Activated CD8-positive, alpha-beta T cell treated with anti-CD3 and anti-CD28 coated beads, Interleukin-2, amount 10 ng/mL, durations not matched to agents 7 days and 5 days (primary cell): ENCODE measurements around the gene TRAPPC10. TPM values are rescaled to one million over a fixed set of nuclear protein-coding genes. Genes with fewer than 3 reads are reported as not detected.
"Not testable (repeated sequence)": the region's sequence is repeated elsewhere in the genome, so short reads cannot be mapped to it uniquely, and the experiment has no call there.

Source experiments
- ATAC-seq: fragments of 150-1000 bp; cut with Tn5 transposase; one replicate; pipeline ENCODE4 v1.10.0; 2021; ENCODE audit warnings: moderate library complexity
- CTCF ChIA-PET: fragments of 350-600 bp; sonication (Branson Sonifier 250); formaldehyde crosslinking; loops from one replicate; lab custom pipeline; 2021; ENCODE audit warnings: antibody characterized with exemption; lab: Charles Lee
- POLR2A ChIA-PET: fragments of 350-600 bp; sonication (Branson Sonifier 250); formaldehyde crosslinking; loops from one replicate; lab custom pipeline; 2021; ENCODE audit warnings: antibody characterized with exemption; lab: Charles Lee
- DNase-seq: peaks from one replicate; pipeline ENCODE4 v3.0.0-alpha.2; 2020
- H3K27ac Mint-ChIP-seq: one replicate; pipeline ENCODE4 v1.8.0; 2021; ENCODE audit warnings: mild to moderate bottlenecking, mixed read lengths
- H3K27me3 Mint-ChIP-seq: one replicate; pipeline ENCODE4 v1.8.0; 2021; ENCODE audit warnings: low read depth, mixed read lengths
- H3K36me3 Mint-ChIP-seq: one replicate; pipeline ENCODE4 v1.8.0; 2021; ENCODE audit warnings: low read depth, mixed read lengths
- H3K4me1 Mint-ChIP-seq: one replicate; pipeline ENCODE4 v1.8.0; 2021; ENCODE audit warnings: low read depth, mixed read lengths
- H3K4me3 Mint-ChIP-seq: one replicate; pipeline ENCODE4 v1.8.0; 2021; ENCODE audit warnings: mild to moderate bottlenecking, mixed read lengths
- H3K9me3 Mint-ChIP-seq: one replicate; pipeline ENCODE4 v1.8.0; 2022; ENCODE audit warnings: mixed read lengths; ENCODE audit not compliant: insufficient read depth
- total RNA-seq, 2 experiments: library from RNA; stranded (reverse); gene quantifications; one replicate each; pipeline ENCODE4 v1.2.3, GENCODE V29; 2021

The TRAPPC10 gene
- total RNA-seq, 2 experiments from 2014 or later, result 72.2 to 82.7 TPM

DNA sequence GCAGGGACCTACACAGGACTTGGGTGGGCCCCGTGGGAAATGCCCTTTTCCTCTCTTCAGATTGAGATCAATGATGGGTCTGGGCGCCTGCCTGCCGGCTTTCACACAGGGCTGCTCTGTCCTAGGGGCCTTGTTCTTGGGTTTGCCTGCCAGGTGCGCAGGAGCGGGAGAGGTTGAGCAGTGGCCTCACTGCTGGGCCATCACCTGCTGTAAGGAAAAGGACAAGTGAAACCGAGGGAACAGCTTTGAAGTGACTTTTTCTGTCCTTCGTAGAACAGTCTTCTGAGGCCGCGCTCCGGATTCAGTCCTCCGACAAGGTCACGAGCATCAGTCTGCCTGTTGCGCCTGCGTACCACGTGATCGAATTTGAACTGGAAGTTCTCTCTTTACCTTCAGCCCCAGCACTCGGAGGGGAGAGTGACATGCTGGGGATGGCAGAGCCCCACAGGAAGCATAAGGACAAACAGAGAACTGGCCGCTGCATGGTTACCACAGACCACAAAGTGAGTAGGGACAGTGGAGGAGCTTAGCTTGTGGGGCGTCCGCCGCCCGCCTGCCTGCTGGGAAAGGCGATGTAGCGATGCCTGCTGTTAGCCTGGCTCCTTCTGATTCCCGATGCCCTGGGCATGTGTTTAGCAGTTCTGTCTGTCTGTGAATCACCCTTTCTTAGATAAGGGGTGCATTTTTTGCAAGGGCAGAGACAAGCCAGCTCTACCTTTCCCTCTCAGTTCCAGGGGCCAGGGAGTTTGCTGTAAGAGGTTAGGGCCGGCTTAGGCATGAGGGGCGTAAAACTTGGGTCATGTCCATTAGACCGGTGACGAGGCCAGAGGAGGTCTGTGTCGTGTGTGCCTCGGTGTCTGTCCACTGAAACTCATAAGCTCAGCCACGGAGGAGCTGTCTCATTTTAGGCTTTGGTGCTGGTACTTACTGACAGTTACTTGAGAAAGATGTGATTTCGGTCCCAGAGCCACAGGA is 75.6 kb downstream of the TRAPPC10 start:
- DNase-seq, result peak; percentile 40
- Mint-ChIP-seq H3K36me3 (peaks cover 86% of the 10 kb centered on the region), H3K4me3 (peak overlapping the region; percentile 65), H3K9me3 (no peaks in the 10 kb centered on the region), H3K4me1 (peaks cover 81% of the 10 kb centered on the region), H3K27me3 (no peaks in the 10 kb centered on the region), H3K27ac (peak overlapping the region; percentile 95)
- no peak for ATAC-seq
- CTCF ChIA-PET, result interaction anchor here (1.1 kb wide), 1 partner anchor 69 kb away, joined by 3 read pairs; no protein-coding TSS in a partner anchor
- POLR2A ChIA-PET, result interaction anchor here (0.5 to 0.8 kb wide), 3 partner anchors 30 to 713 kb away, joined by 3 read pairs; no protein-coding TSS in a partner anchor

DNA sequence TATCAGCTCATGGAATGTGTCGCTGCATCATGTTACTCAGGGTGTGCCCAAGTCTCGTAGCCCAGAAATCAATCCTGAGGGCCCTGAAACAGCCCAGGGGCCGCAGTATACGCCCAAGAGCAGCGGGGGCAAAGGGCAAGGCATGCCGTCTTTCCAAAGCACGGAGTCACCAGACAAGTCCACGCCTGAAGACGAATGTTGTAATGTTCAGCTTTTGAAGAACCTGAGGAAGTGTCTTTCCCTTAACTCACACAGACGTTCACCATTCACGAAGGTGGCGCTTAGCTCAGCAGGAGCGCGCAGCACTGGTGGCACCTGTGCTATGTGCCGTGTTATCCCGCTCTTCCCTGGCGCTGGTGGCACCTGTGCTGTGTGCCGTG is 76.3 kb downstream of the TRAPPC10 start:
- ATAC-seq (no peak), DNase-seq (peak; percentile 12)
- Mint-ChIP-seq H3K4me3 (peak overlapping the region; percentile 65), H3K27ac (peak overlapping the region; percentile 95), H3K36me3 (peaks cover 80% of the 10 kb centered on the region), H3K27me3 (no peaks in the 10 kb centered on the region), H3K9me3 (no peaks in the 10 kb centered on the region), H3K4me1 (peaks cover 77% of the 10 kb centered on the region)
- ChIA-PET POLR2A (interaction anchor here (0.8 to 1.6 kb wide), 2 partner anchors 8 to 74 kb away, joined by 3 to 13 read pairs; no protein-coding TSS in a partner anchor), CTCF (interaction anchor here (1.6 kb wide), 1 partner anchor 76 kb away, joined by 6 read pairs; the partner anchor contains the start of gene TRAPPC10)

DNA sequence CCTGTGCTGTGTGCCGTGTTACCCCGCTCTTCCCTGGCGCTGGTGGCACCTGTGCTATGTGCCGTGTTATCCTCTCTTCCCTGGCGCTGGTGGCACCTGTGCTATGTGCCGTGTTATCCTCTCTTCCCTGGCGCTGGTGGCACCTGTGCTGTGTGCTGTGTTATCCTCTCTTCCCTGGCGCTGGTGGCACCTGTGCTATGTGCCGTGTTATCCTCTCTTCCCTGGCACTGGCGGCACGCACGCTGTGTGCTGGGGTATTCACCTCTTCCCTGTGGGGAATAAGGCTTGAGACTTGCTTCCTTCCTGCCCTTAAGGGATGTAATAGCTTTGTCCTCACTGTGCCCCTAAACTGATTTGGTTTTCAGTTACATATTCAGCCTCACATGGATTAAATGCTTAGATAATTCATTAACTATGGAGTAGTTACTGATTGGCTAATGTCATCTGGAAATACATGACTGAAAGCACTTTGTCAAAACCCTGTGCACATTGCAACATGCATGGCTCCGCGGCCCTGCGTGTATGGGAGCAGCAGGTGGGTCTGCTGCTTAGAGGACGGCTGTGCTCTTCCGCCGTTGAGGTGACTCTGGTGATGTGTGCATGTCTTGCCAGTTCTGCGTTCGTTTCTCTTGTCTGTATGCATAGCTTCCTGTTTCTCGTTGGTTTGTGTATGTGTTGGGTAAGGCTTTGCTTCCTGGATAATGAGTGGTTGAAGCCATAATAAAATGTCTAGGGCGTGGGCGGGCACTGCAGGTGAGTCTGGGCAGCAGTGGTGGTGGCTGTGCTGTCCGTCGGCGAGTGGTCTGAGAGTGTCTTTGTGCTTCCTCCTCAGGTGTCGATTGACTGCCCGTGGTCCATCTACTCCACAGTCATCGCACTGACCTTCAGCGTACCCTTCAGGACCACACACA is 77.1 kb downstream of the TRAPPC10 start:
- Mint-ChIP-seq H3K27me3 (no peaks in the 10 kb centered on the region), H3K36me3 (peaks cover 79% of the 10 kb centered on the region), H3K4me1 (peaks cover 68% of the 10 kb centered on the region), H3K27ac (peak overlapping the region; percentile 95), H3K4me3 (peak overlapping the region; percentile 62), H3K9me3 (no peaks in the 10 kb centered on the region)
- peak; percentile 76 for DNase-seq
- ChIA-PET POLR2A (interaction anchor here (1.0 to 1.6 kb wide), 2 partner anchors 9 to 12 kb away, joined by 5 to 13 read pairs; no protein-coding TSS in a partner anchor), CTCF (interaction anchor here (1.1 to 1.6 kb wide), 3 partner anchors 11 to 76 kb away, joined by 3 to 6 read pairs (median 3); partner anchors contain the start of gene TRAPPC10)
- peak; percentile 85 for ATAC-seq

DNA sequence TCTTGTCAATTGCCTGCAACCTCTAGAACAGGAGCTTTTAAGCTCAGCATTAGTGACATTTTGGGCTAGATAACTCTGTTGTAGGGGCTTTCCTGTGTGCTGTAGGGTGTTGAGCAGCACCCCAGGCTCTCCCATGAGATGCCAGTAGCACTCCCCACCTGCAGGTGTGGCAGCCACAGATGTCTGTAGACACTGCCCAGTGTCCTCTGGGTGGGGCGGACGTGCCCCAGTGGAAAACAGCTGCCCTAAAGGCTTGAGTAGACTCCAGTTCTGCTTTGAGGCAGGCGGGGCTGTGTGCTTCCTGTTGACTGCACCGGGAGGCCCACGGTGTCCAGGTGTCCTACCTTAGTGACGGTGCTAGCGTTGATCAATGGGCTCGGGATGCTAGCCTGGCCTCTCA is 78.2 kb downstream of the TRAPPC10 start:
- peak; percentile 30 for ATAC-seq
- Mint-ChIP-seq H3K27ac (peak overlapping the region; percentile 95), H3K9me3 (no peaks in the 10 kb centered on the region), H3K4me3 (peak overlapping the region; percentile 62), H3K36me3 (peaks cover 73% of the 10 kb centered on the region), H3K27me3 (no peaks in the 10 kb centered on the region), H3K4me1 (peaks cover 57% of the 10 kb centered on the region)
- peak; percentile 24 for DNase-seq
- POLR2A ChIA-PET, result interaction anchor here (0.8 kb wide), 1 partner anchor 71 kb away, joined by 3 read pairs; no protein-coding TSS in a partner anchor
- CTCF ChIA-PET, result interaction anchor here (0.5 to 1.3 kb wide), 3 partner anchors 12 to 26 kb away, joined by 3 read pairs; no protein-coding TSS in a partner anchor

DNA sequence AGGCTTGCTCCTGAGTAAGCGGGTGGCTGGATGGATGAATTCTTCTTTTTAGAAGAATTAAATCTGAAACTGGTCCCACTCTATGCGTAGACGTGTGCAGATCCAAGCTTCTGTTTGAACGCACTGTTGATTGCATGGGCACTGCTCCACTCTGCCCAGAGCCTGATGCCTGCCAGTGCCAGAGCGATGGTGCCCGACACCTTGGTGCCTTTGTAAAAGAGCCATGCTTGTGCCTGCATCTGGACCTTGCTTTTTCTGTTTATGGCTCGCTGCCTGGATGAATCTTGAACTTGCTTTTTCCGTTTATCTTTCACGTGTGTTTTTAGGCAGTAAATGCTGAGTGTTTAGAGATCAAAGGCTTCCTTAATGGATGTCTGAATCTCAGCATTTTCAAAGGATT is 80.1 kb downstream of the TRAPPC10 start:
- H3K27me3 Mint-ChIP-seq, result no peaks in the 10 kb centered on the region
- no peaks in the 10 kb centered on the region for H3K9me3 Mint-ChIP-seq
- peaks cover 56% of the 10 kb centered on the region for H3K36me3 Mint-ChIP-seq
- peaks cover 39% of the 10 kb centered on the region for H3K4me1 Mint-ChIP-seq
- ATAC-seq, result no peak
- peak; percentile 12 for DNase-seq
- CTCF ChIA-PET, result interaction anchor here (1.2 kb wide), 1 partner anchor 9 kb away, joined by 5 read pairs; no protein-coding TSS in a partner anchor
- POLR2A ChIA-PET, result interaction anchor here (1.0 kb wide), 1 partner anchor 26 kb away, joined by 3 read pairs; no protein-coding TSS in a partner anchor
- H3K27ac Mint-ChIP-seq, result peak overlapping the region; percentile 57
- H3K4me3 Mint-ChIP-seq, result no peak overlapping the region

DNA sequence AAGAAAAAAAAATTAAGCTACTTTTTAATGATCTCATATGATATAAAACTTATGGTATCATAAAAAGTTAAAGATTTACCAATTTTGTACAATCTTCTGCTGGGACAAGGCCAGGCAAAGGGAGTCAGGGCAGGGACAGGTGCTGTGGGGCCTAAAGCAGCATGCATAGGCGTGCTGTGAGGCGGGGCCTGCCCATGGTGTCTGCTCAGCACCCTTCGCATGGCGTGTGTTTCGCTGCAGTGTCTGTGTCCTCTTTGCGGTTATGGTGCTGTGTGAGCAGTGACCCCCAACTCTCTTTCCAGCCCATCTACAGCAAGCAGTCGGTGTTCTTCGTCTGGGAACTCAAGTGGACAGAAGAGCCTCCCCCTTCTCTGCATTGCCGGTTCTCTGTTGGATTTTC is 81.7 kb downstream of the TRAPPC10 start:
- Mint-ChIP-seq H3K36me3 (peaks cover 40% of the 10 kb centered on the region), H3K27ac (no peak overlapping the region), H3K27me3 (no peaks in the 10 kb centered on the region), H3K9me3 (no peaks in the 10 kb centered on the region), H3K4me1 (peaks cover 23% of the 10 kb centered on the region), H3K4me3 (no peak overlapping the region)
- no peak for ATAC-seq
- ChIA-PET POLR2A (interaction anchor here (0.9 to 1.1 kb wide), 2 partner anchors 9 to 37 kb away, joined by 3 read pairs; no protein-coding TSS in a partner anchor), CTCF (interaction anchor here (1.8 kb wide), 2 partner anchors 10 to 80 kb away, joined by 4 read pairs; no protein-coding TSS in a partner anchor)
- DNase-seq, result peak; percentile 14

DNA sequence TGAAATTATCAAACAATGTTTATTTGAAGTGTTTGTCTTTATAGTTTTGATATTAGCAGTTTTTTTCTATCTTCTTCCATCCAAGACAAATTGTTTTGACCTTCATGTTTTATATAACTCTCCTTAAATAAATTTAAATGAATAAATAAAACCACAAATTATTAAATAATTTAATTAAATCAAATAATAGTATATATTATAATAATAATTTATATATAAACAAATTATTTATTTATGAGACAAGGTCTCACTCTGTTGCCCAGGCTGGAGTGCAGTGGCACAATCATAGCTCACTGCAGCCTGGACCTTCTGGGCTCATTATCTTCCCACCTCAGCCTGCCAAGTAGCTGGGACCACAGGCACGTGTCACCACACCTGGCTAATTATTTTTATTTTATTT is 82.7 kb downstream of the TRAPPC10 start:
- no peak overlapping the region for H3K4me3 Mint-ChIP-seq
- no peaks in the 10 kb centered on the region for H3K27me3 Mint-ChIP-seq
- H3K9me3 Mint-ChIP-seq, result no peaks in the 10 kb centered on the region
- CTCF ChIA-PET, result interaction anchor here (1.8 kb wide), 1 partner anchor 11 kb away, joined by 4 read pairs; no protein-coding TSS in a partner anchor
- ATAC-seq (no peak), DNase-seq (peak; percentile 4)
- H3K27ac Mint-ChIP-seq, result no peak overlapping the region
- peaks cover 29% of the 10 kb centered on the region for H3K36me3 Mint-ChIP-seq
- POLR2A ChIA-PET, result interaction anchor here (0.6 kb wide), 1 partner anchor 375 kb away, joined by 3 read pairs; no protein-coding TSS in a partner anchor
- peaks cover 12% of the 10 kb centered on the region for H3K4me1 Mint-ChIP-seq

DNA sequence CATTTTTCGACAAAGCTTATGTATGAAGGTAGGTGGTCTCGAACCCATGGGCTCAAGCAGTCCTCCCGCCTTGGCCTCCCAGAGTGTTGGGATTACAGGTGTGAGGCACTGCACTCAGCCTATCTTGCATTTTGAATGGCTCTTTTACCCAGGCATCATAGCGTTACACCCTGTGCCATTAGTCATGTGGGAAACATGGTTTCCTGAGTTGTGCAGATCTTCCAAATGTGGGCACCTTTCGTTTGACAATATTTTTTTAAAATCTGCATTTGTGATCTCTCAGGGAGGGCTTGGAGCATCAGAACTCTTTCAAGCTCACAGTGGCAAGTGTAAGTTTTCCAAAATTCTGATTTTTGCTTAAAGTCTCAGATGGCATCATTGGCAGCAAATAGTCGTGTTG is 86.4 kb downstream of the TRAPPC10 start:
- peaks cover 12% of the 10 kb centered on the region for H3K36me3 Mint-ChIP-seq
- ATAC-seq, H3K4me3 Mint-ChIP-seq, DNase-seq, H3K27me3 Mint-ChIP-seq, H3K27ac Mint-ChIP-seq, H3K4me1 Mint-ChIP-seq, POLR2A ChIA-PET, CTCF ChIA-PET, H3K9me3 Mint-ChIP-seq: not testable (repeated sequence)

DNA sequence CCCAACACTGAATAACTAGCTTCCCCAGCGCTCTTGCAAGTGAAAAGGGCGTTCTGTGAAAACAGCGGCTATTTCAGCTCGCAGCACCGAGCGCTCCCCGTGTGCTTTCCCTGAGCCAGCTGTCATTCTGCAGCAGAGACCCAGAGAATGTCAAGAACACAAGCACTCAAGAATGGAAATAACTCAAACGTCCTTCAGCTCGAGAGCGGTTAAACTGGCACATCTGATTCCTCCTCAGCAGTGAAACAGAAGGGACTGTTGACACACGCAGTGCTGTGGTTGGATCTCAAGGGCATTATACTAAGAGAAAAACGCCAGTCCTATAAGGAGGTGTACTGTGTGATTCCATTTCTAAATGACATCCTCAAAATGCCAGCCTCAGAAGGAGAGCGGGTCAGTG is 86.9 kb downstream of the TRAPPC10 start:
- H3K4me1 Mint-ChIP-seq, H3K36me3 Mint-ChIP-seq, H3K9me3 Mint-ChIP-seq, ATAC-seq, H3K4me3 Mint-ChIP-seq, POLR2A ChIA-PET, CTCF ChIA-PET, DNase-seq, H3K27ac Mint-ChIP-seq, H3K27me3 Mint-ChIP-seq: not testable (repeated sequence)

DNA sequence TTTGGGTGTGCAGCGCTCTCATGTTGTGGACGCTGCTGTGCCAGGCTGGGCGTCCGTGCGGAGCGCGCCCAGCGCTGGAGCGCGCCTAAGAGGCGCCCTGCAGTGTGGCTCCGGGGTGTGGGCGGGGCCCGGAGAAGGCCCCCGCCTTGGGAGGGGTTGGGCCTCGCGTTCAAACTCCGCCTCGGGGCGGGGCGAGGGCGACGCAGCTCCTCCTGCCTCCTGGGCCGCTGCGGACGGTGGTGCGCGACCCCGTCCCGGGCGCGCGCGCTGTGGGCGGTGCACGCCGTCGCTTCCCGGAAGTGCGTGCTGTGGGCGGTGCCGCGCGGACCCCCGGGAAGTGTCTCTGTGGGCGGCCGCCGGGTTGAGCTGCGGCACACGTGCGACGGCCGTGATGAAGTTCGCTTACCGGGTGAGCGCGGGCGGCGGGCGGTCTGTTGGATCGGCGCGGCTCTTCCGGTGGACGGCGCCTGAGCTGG is 95.0 kb downstream of the TRAPPC10 start, which contains the start of gene PWP2:
TSS of gene PWP2 (plus strand) at position 374 of the 476 bp plus-strand sequence. CDS start at position 392, 18 bp downstream.
- peak; percentile 90 for ATAC-seq
- CTCF ChIA-PET, POLR2A ChIA-PET, H3K27ac Mint-ChIP-seq, H3K4me1 Mint-ChIP-seq, H3K9me3 Mint-ChIP-seq, H3K27me3 Mint-ChIP-seq, H3K4me3 Mint-ChIP-seq, H3K36me3 Mint-ChIP-seq: not testable (repeated sequence)
- DNase-seq, result peak; percentile 30
